Activated naive CD8-positive, alpha-beta T cell treated with anti-CD3 and anti-CD28 coated beads, Interleukin-2, amount 50 U/mL, for 16 hours (primary cell): ENCODE data around the gene TENT5A.

Experiments
- DNase-seq: peaks from one replicate; pipeline ENCODE4 v3.0.0-alpha.2; 2020; ENCODE audit warnings: low read depth, low spot score

Gene TENT5A

GRCh38 chr6:81713205-81713604 lies 39.3 kb downstream of the TENT5A start:
- no peak for DNase-seq

GRCh38 chr6:81708113-81708699 lies 44.3 kb downstream of the TENT5A start:
- DNase-seq, result no peak

- DNase-seq, result no peak
Measured at GRCh38 chr6:81704700-81705099, 47.8 kb downstream of the TENT5A start.

GRCh38 chr6:81700414-81700813 lies 52.1 kb downstream of the TENT5A start:
- no peak for DNase-seq

GRCh38 chr6:81697559-81697958 lies 54.9 kb downstream of the TENT5A start:
- DNase-seq, result no peak

DNA sequence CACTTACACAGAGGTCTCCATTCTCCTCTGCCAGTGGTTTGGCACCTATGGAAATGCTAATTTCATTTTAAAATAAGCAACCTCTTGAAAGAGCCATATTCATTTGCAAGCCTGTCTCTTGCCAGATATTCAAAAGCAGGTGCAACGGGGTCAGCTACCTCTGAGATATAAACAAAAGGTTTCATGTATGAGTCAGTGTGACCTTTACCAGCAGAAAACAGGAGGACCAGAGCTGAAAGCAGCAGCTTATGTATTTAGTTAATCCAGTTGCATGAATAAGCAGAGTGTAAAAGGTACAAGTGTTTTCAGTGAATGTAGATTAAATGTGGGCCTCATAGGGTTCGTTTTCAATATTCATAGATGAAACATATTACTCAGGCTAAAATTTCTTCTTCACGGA lies 56.0 kb downstream of the TENT5A start:
- DNase-seq, result no peak
